ENCODE measurements around the gene HLA-DRA.
"Not testable (repeated sequence)": the region's sequence is repeated elsewhere in the genome, so short reads cannot be mapped to it uniquely, and the experiment has no call there.

HLA-DRA gene

DNA sequence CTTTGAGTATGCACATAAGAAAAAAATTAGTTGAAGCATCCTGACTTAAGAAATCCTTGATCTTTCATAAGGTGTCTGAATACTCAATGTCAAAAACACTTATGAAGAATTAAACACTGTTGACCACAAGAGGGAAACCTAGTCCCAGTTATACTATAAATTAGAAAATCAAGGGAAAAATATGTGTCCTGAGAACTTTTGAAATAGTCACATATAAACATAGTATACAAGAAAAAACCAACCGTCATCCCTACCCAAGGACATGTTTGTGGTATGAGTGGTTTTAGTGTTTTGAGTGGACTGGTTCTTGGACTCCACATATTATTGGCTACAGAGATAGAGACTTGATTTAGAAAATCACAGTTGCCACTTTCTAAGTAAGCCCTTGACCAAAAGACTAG is 7.6 kb upstream of the HLA-DRA start:
- peak; percentile 71 for DNase-seq

- DNase-seq, result not testable (repeated sequence)
These were observed 5.7 kb upstream of the HLA-DRA start for GRCh38 chr6:32433950-32434349.

DNA sequence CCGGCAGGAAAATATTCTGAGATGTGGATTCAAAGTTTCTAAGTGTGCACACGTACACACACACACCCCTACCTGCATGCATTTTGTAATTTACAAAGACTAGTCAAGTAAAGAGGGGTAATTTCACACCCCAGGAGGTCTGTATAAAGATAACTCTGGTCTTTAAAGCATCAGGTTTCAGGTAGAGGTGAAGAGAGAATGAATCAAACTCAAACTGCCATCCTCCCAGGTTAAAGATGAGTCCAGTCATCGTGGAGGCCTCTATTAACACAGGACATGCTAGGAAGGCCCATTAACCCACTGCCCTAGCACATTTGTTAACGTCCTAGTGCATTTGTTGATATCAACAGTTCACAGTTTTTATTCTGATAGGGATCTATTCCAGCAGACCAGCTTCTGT is 3.5 kb upstream of the HLA-DRA start:
- DNase-seq, result no peak

GRCh38 chr6:32436995-32437836 is 2.5 kb upstream of the HLA-DRA start:
- DNase-seq, result peak; percentile 85

- no peak for DNase-seq
These were observed 548 bp upstream of the HLA-DRA start for GRCh38 chr6:32439139-32439538.

- no peak for DNase-seq
These were observed 2.6 kb downstream of the HLA-DRA start for GRCh38 chr6:32442243-32442667.

- no peak for DNase-seq
These were observed 3.4 kb downstream of the HLA-DRA start for GRCh38 chr6:32442977-32443552.

DNA sequence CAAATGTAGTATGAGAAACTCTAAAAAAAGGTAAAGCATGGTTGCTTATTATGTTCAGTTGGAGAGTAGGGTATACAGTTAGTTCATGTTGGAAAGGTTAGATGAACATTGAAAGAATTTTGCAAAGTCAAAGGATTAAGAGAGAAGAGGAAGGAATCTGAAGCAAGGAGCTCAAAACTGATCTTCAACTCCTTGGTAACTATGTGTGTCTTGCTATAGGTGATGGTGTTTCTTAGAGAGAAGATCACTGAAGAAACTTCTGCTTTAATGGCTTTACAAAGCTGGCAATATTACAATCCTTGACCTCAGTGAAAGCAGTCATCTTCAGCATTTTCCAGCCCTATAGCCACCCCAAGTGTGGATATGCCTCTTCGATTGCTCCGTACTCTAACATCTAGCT is 4.7 kb downstream of the HLA-DRA start:
- no peak for DNase-seq

GRCh38 chr6:32445321-32445854 is 5.7 kb downstream of the HLA-DRA start:
- no peak for DNase-seq

- DNase-seq, result no peak
These were observed 8.2 kb downstream of the HLA-DRA start for GRCh38 chr6:32447932-32448331.

DNA sequence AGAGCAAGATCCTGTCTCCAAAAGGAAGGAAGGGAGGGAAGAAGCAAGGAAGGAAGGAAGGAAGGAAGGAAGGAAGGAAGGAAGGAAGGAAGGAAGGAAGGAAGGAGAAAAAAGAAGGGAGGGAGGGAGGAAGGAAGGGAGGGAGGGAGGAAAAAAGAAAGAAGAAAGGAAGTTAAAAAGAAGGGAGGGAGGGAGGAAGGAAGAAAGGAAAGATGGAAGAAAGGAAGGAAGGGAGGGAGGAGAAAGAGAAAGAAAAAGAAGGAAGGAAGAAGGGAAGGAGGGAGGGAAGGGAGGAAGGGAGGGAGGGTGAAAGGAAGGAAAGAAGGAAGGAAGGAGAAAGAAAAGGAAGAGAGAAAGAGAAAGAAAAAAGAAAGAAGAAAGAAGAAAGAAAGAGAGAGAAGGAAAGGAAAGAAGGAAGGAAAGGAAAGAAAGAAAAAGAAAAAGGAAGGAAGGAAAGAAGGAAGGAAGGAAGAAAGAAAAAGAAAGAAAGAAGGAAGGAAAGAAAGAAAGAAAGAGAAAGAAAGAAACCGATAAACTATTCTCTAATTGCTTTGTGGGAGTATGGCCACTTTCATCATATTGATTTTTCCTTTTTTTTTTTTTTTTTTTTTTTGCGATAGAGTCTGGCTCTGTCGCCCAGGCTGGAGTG is 9.5 kb downstream of the HLA-DRA start:
- no peak for DNase-seq

DNA sequence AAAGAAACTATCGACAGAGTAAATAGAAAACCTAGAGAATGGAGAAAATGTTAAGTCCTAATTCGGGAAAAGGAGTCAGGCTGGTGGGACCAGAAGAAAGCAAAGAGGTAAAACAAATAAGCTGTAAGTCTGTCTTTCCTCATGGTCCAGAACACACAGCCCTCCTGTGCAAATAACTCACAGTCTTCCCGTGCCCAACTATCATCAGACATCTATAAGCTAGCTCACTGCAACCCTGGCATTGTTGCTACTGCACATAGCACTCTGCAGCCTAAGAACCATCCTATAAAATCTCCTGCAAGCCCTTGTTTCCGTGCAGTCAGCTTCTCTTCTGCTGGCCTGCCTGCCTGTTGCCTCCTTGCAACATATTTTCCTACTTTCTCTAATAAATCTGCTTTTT is 17.4 kb downstream of the HLA-DRA start:
- no peak for DNase-seq

- DNase-seq, result peak; percentile 25
These were observed 20.2 kb downstream of the HLA-DRA start for GRCh38 chr6:32459781-32460424.

GRCh38 chr6:32460528-32460927 is 20.8 kb downstream of the HLA-DRA start:
- DNase-seq, result no peak

GRCh38 chr6:32461493-32461892 is 21.8 kb downstream of the HLA-DRA start:
- no peak for DNase-seq

GRCh38 chr6:32462609-32463008 is 22.9 kb downstream of the HLA-DRA start:
- no peak for DNase-seq

- DNase-seq, result not testable (repeated sequence)
These were observed 28.2 kb downstream of the HLA-DRA start for GRCh38 chr6:32467743-32468503.

GRCh38 chr6:32472781-32473375 is 33.2 kb downstream of the HLA-DRA start:
- peak; percentile 26 for DNase-seq

DNA sequence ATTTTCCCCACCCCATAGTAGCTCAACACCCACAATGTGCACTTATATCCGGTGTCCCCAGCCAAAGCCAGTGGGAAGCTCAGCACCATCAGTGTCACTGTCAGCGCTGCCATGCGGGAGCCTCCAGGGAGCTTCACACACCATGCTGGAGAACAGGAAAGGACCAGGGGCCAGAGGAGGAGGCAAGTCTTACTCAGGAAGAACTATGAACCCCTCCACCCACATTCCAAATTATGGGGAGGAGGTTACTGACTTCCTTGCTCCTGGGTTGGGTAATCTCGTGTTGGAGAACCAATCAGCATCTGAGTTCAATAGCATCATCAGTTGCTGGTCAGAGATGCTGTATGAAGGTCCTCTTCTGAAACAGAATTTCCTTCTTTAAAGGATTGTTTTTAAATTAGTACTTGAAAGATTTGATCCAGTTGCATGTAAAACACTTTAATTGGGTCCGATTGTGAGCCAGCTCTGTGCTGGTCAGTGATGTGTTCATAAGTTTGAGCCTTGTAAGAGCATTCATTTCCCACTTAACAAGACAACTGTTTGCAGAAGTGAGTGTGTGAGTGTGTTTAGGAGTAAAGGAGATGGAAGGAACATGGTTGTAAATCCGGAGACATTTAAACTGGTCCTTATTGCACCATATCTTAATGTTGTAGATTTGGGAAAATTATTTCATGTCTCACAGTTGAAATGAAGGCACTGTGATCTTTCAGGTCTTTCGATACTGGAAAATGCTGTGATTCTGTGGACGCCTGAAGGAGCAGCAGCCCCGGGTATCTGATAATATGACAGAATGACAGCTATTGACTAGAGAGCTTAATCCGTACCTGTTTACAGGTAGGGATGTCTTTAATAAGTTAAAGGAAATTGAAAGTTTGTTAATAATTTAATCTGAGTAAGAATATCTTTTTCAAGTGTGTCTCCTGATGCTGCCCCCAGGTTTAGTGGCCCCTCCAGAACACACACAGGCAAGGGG is 34.0 kb downstream of the HLA-DRA start:
- peak; percentile 58 for DNase-seq

DNA sequence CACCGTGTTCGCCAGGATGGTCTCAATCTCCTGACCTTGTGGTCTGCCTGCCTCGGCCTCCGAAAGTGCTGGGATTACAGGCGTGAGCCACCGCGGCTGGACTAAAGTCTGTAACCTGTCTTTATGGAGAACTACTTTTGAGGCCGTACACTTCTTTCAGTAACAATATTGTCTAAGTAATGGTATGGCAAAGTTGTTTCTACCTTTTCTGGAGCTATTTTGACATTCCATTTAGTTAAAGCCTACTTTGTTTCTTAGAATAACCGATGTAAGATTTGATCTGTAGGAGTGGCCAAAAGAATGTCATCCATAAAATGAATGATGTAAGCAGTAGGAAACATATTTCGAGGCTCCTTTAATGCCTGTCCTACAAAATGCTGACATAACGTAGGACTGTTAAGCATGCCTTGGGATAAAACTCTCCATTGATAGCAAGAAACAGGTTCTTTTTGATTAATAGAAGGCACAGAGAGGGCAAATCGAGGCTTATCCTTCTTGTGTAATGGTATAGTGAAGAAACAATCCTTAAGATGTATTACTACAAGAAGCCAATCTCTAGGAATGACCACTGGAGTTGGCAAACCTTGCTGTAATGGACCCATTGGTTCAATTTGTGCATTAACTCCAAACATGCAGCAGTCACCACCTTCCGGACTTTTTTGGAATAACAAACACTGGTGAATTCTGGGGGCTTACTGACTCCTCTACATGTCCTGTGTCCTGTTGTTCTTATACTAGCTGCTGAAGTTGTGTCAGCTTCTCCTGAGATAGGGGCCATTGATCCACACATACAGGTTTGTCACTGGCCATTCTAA is 35.9 kb downstream of the HLA-DRA start:
- no peak for DNase-seq

Data from hematopoietic multipotent progenitor cell treated with erythropoietin and hydrocortisone succinate and interleukin-3 and kit ligand, for 4 days (in vitro differentiated cells).